K562 (cell line): Measurements from ENCODE around the gene NFATC2. TPM values are rescaled to one million over a fixed set of nuclear protein-coding genes. Genes with fewer than 3 reads are reported as not detected.
"Not testable (repeated sequence)": the region's sequence is repeated elsewhere in the genome, so short reads cannot be mapped to it uniquely, and the experiment has no call there.

ENCODE experiments used
- ATAC-seq: fragments of 200-7000 bp; cut with Tn5 transposase; 3 replicates; pipeline ENCODE4 v1.9.1; 2020; ENCODE audit warnings: moderate library complexity
- BruUV-seq: library from RNA; stranded (reverse); fragments of 400-500 nt; replicated peaks from 2 replicates; lab custom pipeline; 2021; lab: Mats Ljungman, UMichigan
- CTCF ChIA-PET: fragments of 300-600 bp; formaldehyde crosslinking; extraction: SDS; loops from one replicate; lab custom pipeline; 2021; ENCODE audit warnings: low intra/inter-chr PET ratio; lab: Yijun Ruan, JAX
- POLR2A ChIA-PET: fragments of 300-600, 350-650 bp; sonication (Branson Sonifier 250); formaldehyde crosslinking; extraction: SDS; loops from one replicate; lab custom pipeline; 2021; ENCODE audit warnings: antibody characterized with exemption, inconsistent platforms; lab: Yijun Ruan, JAX
- DNase-seq, 4 experiments: peaks; one replicate each; pipeline versions ENCODE4 v3.0.0 to v3.0.0-alpha.2; 2011 to 2018; ENCODE audit warnings: low spot score in 3 of 4, mixed read lengths in 3 of 4; ENCODE audit errors: extremely low read depth in 1 of 4
- FAIRE-seq: peaks from 2 replicates; lab custom pipeline; 2011; peaks lifted over from hg19 to GRCh38; lab: Jason Lieb, UNC
- H2AFZ ChIP-seq: 2 replicates; pipeline ENCODE4 v1.6.0; 2011; ENCODE audit warnings: low read depth, low read length, control low read depth, inconsistent platforms
- H3K27ac ChIP-seq: fragments of 200-600 bp; 3 replicates; pipeline ENCODE4 v1.8.0; 2011; ENCODE audit warnings: low read depth, mild to moderate bottlenecking, control low read depth, inconsistent platforms, low read length, moderate library complexity, mixed read lengths; ENCODE audit errors: extremely low read depth
- H3K27me3 ChIP-seq, 2 experiments: fragments of 300-600 bp in 1 of 2; 2 replicates in 1 of 2; 3 replicates in 1 of 2; pipeline versions ENCODE4 v1.6.0 to v1.8.0; 2011; ENCODE audit warnings: inconsistent platforms in 2 of 2, low read length in 2 of 2, mild to moderate bottlenecking in 1 of 2, mixed read lengths in 1 of 2, moderate library complexity in 1 of 2; ENCODE audit not compliant: control insufficient read depth in 2 of 2, insufficient read depth in 2 of 2
- H3K36me3 ChIP-seq: fragments of 300-600 bp; 3 replicates; pipeline ENCODE4 v1.8.0; 2011; ENCODE audit warnings: mild to moderate bottlenecking, low read length, inconsistent platforms; ENCODE audit not compliant: control insufficient read depth, insufficient read depth
- H3K4me1 ChIP-seq, 2 experiments: fragments of 200-600 bp in 1 of 2; replicated peaks in 1 of 2; 2 replicates in 1 of 2; 3 replicates in 1 of 2; pipeline versions ENCODE4 v1.5.1 to v1.8.0; 2011; ENCODE audit warnings: inconsistent platforms in 2 of 2, low read length in 2 of 2, mild to moderate bottlenecking in 1 of 2, mixed read lengths in 1 of 2, moderate library complexity in 1 of 2; ENCODE audit not compliant: control insufficient read depth in 2 of 2, insufficient read depth in 2 of 2
- H3K4me2 ChIP-seq: 2 replicates; pipeline ENCODE4 v1.6.1; 2011; ENCODE audit warnings: low read length, control low read depth, inconsistent platforms, mixed read lengths; ENCODE audit not compliant: insufficient read depth
- H3K4me3 ChIP-seq: fragments of 200-600 bp; sonication (generic), shearing (Covaris generic); 2 replicates; pipeline ENCODE4 v1.5.1; 2016; ENCODE audit warnings: control low read depth, inconsistent platforms
- H3K79me2 ChIP-seq: fragments of 200-600 bp; 3 replicates; pipeline ENCODE4 v1.8.0; 2011; ENCODE audit warnings: low read length, inconsistent platforms; ENCODE audit not compliant: control insufficient read depth, insufficient read depth
- H3K9ac ChIP-seq, 2 experiments: 2 replicates each; pipeline versions ENCODE4 v1.6.0 to v1.6.1; 2011; ENCODE audit warnings: low read depth in 2 of 2, low read length in 2 of 2, control low read depth in 1 of 2, inconsistent platforms in 1 of 2, mild to moderate bottlenecking in 1 of 2, mixed read lengths in 1 of 2; ENCODE audit not compliant: insufficient read depth in 1 of 2
- H3K9me1 ChIP-seq: one replicate; pipeline ENCODE4 v1.6.0; 2011; ENCODE audit warnings: inconsistent platforms, mild to moderate bottlenecking, low read length, moderate library complexity; ENCODE audit not compliant: control insufficient read depth, insufficient read depth
- H3K9me3 ChIP-seq: replicated peaks from 2 replicates; pipeline ENCODE4 v1.5.1; 2011; ENCODE audit warnings: low read depth, low read length, inconsistent platforms; ENCODE audit not compliant: control insufficient read depth, insufficient read depth
- H4K20me1 ChIP-seq: replicated peaks from 2 replicates; pipeline ENCODE4 v1.6.1; 2011; ENCODE audit warnings: low read length, inconsistent platforms, mixed read lengths; ENCODE audit not compliant: control insufficient read depth, insufficient read depth
- ARID1B ChIP-seq: fragments of 450-650 bp; IDR thresholded peaks from 2 replicates; pipeline ENCODE4 v1.6.1; 2016; ENCODE audit warnings: antibody characterized with exemption, mild to moderate bottlenecking, inconsistent platforms
- L3MBTL2 ChIP-seq: fragments of 450-650 bp; IDR thresholded peaks from 2 replicates; pipeline ENCODE4 v1.6.1; 2016; ENCODE audit warnings: mild to moderate bottlenecking, moderate library complexity
- LCOR ChIP-seq: sonication (generic); formaldehyde crosslinking; IDR thresholded peaks from 2 replicates; pipeline ENCODE4 v1.8.0; 2022; ENCODE audit warnings: mild to moderate bottlenecking, missing genetic modification reagents
- PTBP1 ChIP-seq: fragments of 200-400 bp; formaldehyde crosslinking; IDR thresholded peaks from 2 replicates; pipeline ENCODE4 v1.6.1; 2017; ENCODE audit warnings: low read depth, low read length
- RBM39 ChIP-seq: fragments of 200-400 bp; formaldehyde crosslinking; optimal IDR thresholded peaks from 2 replicates; pipeline ENCODE3; 2018; ENCODE audit warnings: low read depth, low read length
- WGBS: fragments of 100-300 bp; shearing (Covaris generic); methylation state at CpG from one replicate; pipeline ENCODE4 v1.1.6; 2016; ENCODE audit warnings: low coverage, mixed read lengths; ENCODE audit not compliant: insufficient coverage; ENCODE audit errors: missing lambda C conversion rate; 5-methylcytosine and 5-hydroxymethylcytosine counted together
- in situ Hi-C: fragments of 300-500 bp; cut with MboI; formaldehyde crosslinking; loops from 4 replicates; pipeline ENCODE4 v1.15.0; 2018; ENCODE audit warnings: inconsistent platforms, mixed read lengths
- intact Hi-C: fragments of 100-400 bp; cut with micrococcal nuclease; formaldehyde crosslinking; loops from 2 replicates; pipeline ENCODE4 v1.14.2; 2022
- polyA plus RNA-seq, 8 experiments: library from polyadenylated mRNA; depleted of rRNA in 4 of 8; stranded (reverse) in 5 of 8; unstranded in 3 of 8; fragments of >200 nt; fragmentation: Nextera tagmentation in 2 of 8; fragmentation: Illumina TruSeq in 1 of 8; extraction: Ambion mirVana in 2 of 8; extraction: Trizol in 1 of 8; gene quantifications; 2 replicates each; pipeline versions ENCODE4 v1.2.1 to v1.2.3, GENCODE V29; 2011 to 2014; ENCODE audit warnings: inconsistent platforms in 1 of 8, missing spikeins in 1 of 8
- total RNA-seq, 7 experiments: library from RNA; depleted of rRNA in 6 of 7; stranded (reverse); fragments of >200 nt in 6 of 7; fragmentation: Illumina TruSeq in 2 of 7; extraction: Trizol in 2 of 7; gene quantifications; 2 replicates each; pipeline versions ENCODE4 v1.2.1 to v1.2.3, GENCODE V29; 2011 to 2021; ENCODE audit warnings: low replicate concordance in 1 of 7
- TF ChIP-seq, protein P1 (sequence below): fragments of 450-650 bp; formaldehyde crosslinking; IDR thresholded peaks from 2 replicates; pipeline ENCODE4 v1.4.0; 2020; ENCODE audit warnings: mild to moderate bottlenecking, moderate library complexity
- TF ChIP-seq, protein P2 (sequence below), 3 experiments: fragments of 200-800 bp in 1 of 3; fragments of 250-450 bp in 1 of 3; fragments of 450-650 bp in 1 of 3; sonication (Bioruptor Pico) in 1 of 3; sonication (Bioruptor generic) in 1 of 3; formaldehyde crosslinking in 1 of 3; IDR thresholded peaks; 2 replicates each; pipeline versions ENCODE4 v1.6.1 to v1.8.0; 2016 to 2022; ENCODE audit warnings: mild to moderate bottlenecking in 2 of 3, missing genetic modification characterization in 2 of 3, missing compliant biosample characterization in 1 of 3, moderate library complexity in 1 of 3

NFATC2 gene
- total and polyA plus RNA-seq, 9 of the 15 experiments (the other 6 are each of a cell fraction or from before 2014, with no cell fraction given) = 1.9 to 11.2 (median 3.0) TPM

DNA sequence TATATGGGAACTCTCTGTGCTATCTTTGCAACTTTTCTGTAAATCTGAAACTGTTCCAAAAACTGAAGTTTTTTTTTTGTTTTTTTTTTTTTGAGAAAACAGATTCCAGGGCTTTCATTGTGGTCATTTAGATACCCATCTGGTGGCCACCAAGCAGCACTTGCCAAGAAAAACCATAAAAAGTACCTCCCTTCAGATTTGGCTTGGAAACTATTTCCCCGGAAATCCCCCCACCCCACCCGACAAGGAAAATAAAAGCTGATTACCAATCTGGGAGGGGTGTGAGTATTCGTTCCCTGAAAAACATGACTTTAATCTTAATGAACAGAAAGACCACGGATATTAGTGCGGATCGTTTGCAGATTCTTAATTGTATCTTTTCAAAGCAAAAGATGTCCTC is 1.9 kb downstream of the NFATC2 start:
- Histone ChIP-seq H3K36me3 (peaks cover 24% of the 10 kb centered on the region), H3K27ac (peak overlapping the region; percentile 76), H3K27me3 (peaks cover 0 to 8% of the 10 kb centered on the region in 2 experiments; a peak in 3 of 5 replicates), H3K4me1 (peaks cover 26 to 38% of the 10 kb centered on the region in 2 experiments; a peak in 4 of 5 replicates), H2AFZ (peak overlapping the region; percentile 60), H3K9ac (peak overlapping the region; percentile 69 to 91; a peak in 2 of 4 replicates), H4K20me1 (0 out of 2 replicates have a peak, but pooled peaks cover 3% of the 10 kb centered on the region), H3K79me2 (peaks cover 62% of the 10 kb centered on the region), H3K9me1 (no peaks in the 10 kb centered on the region), H3K9me3 (no peaks in the 10 kb centered on the region), H3K4me3 (peak overlapping the region; percentile 72), H3K4me2 (peak overlapping the region; percentile 84)
- in situ Hi-C loops = no loop called here
- no peak for DNase-seq
- no TSS peak for BruUV-seq
- no peak for ATAC-seq
- TF ChIP-seq ARID1B (no peak), PTBP1 (no peak), LCOR (CRISPR knock-in tag) (no peak), L3MBTL2 (no peak), RBM39 (no peak)
- TF ChIP-seq, protein P1, sequence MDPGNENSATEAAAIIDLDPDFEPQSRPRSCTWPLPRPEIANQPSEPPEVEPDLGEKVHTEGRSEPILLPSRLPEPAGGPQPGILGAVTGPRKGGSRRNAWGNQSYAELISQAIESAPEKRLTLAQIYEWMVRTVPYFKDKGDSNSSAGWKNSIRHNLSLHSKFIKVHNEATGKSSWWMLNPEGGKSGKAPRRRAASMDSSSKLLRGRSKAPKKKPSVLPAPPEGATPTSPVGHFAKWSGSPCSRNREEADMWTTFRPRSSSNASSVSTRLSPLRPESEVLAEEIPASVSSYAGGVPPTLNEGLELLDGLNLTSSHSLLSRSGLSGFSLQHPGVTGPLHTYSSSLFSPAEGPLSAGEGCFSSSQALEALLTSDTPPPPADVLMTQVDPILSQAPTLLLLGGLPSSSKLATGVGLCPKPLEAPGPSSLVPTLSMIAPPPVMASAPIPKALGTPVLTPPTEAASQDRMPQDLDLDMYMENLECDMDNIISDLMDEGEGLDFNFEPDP (CRISPR knock-in tag) = no peak
- TF ChIP-seq, protein P2, sequence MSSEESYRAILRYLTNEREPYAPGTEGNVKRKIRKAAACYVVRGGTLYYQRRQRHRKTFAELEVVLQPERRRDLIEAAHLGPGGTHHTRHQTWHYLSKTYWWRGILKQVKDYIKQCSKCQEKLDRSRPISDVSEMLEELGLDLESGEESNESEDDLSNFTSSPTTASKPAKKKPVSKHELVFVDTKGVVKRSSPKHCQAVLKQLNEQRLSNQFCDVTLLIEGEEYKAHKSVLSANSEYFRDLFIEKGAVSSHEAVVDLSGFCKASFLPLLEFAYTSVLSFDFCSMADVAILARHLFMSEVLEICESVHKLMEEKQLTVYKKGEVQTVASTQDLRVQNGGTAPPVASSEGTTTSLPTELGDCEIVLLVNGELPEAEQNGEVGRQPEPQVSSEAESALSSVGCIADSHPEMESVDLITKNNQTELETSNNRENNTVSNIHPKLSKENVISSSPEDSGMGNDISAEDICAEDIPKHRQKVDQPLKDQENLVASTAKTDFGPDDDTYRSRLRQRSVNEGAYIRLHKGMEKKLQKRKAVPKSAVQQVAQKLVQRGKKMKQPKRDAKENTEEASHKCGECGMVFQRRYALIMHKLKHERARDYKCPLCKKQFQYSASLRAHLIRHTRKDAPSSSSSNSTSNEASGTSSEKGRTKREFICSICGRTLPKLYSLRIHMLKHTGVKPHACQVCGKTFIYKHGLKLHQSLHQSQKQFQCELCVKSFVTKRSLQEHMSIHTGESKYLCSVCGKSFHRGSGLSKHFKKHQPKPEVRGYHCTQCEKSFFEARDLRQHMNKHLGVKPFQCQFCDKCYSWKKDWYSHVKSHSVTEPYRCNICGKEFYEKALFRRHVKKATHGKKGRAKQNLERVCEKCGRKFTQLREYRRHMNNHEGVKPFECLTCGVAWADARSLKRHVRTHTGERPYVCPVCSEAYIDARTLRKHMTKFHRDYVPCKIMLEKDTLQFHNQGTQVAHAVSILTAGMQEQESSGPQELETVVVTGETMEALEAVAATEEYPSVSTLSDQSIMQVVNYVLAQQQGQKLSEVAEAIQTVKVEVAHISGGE (CRISPR knock-in tag; IDR thresholded peaks at IDR 0.05) = no peak
- peak; percentile 19 for FAIRE-seq
- intact Hi-C loops = loop anchor here (2.0 kb wide), 3 partner anchors 48 to 162 kb away; no protein-coding TSS in a partner anchor
- ChIA-PET POLR2A (interaction anchor here (1.1 kb wide), 1 partner anchor 26 kb away, joined by 4 read pairs; no protein-coding TSS in a partner anchor), CTCF (no interaction called here)
- WGBS = 0% methylated on average over 6 of the region's 6 CpGs

DNA sequence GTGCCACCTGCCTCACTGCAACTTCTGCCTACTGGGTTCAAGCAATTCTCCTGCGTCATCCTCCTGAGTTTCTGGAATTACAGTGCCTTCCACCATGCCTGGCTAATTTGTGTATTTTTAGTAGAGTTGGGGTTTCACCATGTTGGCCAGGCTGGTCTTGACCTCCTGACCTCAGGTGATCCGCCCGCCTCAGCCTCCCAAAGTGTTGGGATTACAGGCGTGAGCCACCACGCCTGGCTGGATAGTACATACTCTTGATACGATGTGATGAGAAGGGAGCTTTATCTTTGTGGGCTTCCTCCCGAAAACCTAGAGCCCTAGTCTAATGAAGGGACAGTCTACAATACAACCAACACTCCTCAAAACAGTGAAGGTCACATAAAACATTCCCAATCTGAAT is 2.4 kb downstream of the NFATC2 start:
- peak overlapping the region; percentile 40; the same call in 2 of the 3 replicates for H3K27ac ChIP-seq
- in situ Hi-C loops, H3K27me3 ChIP-seq, DNase-seq, ATAC-seq, H3K9ac ChIP-seq, H2AFZ ChIP-seq, H3K4me3 ChIP-seq, H4K20me1 ChIP-seq, CTCF ChIA-PET, BruUV-seq, H3K9me1 ChIP-seq, H3K9me3 ChIP-seq, FAIRE-seq: not testable (repeated sequence)
- H3K4me2 ChIP-seq = peak overlapping the region; percentile 45; the same call in 1 of the 2 replicates
- 54% methylated on average over 7 of the region's 7 CpGs for WGBS
- POLR2A ChIA-PET = interaction anchor here (1.1 kb wide), 1 partner anchor 25 kb away, joined by 4 read pairs; no protein-coding TSS in a partner anchor
- peaks cover 24% of the 10 kb centered on the region for H3K36me3 ChIP-seq
- H3K4me1 ChIP-seq = peaks cover 26 to 40% of the 10 kb centered on the region in 2 experiments; a peak in 4 of 5 replicates
- peaks cover 67% of the 10 kb centered on the region for H3K79me2 ChIP-seq
- intact Hi-C loops = loop anchor here (2.0 kb wide), 3 partner anchors 47 to 161 kb away; no protein-coding TSS in a partner anchor
